ENCODE results near the gene EHMT1. TPM values are rescaled to one million over a fixed set of nuclear protein-coding genes. Genes with fewer than 3 reads are reported as not detected.

The EHMT1 gene
- total and polyA plus RNA-seq, 9 of the 15 experiments (the other 6 are each of a cell fraction or from before 2014, with no cell fraction given) = 2.2 to 76.0 (median 36.4) TPM

DNA sequence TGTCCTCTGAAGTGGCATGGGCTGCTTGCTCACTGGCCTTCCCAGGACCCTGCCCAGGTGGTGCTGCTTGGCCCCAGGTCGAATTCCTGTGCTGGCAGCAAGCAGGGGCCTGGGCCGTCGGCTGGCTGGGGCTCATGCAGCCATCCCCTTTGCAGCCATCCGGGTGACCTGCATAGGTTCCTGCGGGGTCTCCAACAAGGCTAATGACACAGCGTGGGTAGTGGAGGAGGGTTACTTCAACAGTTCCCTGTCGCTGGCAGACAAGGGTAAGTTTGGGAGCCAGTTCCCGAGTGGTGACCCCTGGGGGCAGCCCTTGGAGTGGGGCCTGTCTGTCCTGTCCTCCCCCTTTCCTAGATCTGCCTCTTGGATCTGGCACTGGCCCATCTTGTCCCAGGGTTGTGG is 6.1 kb upstream of the EHMT1 start:
- no peak overlapping the region for H3K27ac ChIP-seq (ENCODE audit: extremely low read depth, low read depth, low read length)
- BruUV-seq (replicated peaks) = no TSS peak
- FAIRE-seq = no peak

More for the DNA sequence above, 6.1 kb upstream of the EHMT1 start:
- peaks cover 44% of the 10 kb centered on the region; the same call in 2 of the 3 replicates for H3K36me3 ChIP-seq (ENCODE audit: control insufficient read depth, insufficient read depth, low read length)
- ChIA-PET POLR2A (no interaction called here), CTCF (ENCODE audit: low intra/inter-chr PET ratio) (no interaction called here)
- TF ChIP-seq BRCA1 (IDR thresholded peaks at IDR 0.05) (no peak), BRCA1 (CRISPR knock-in tag; IDR thresholded peaks at IDR 0.05) (peak; percentile 85; the same call in 1 of the 2 replicates), POLR2H (tag; IDR thresholded peaks at IDR 0.05; ENCODE audit: low read depth) (no peak), RFX7 (CRISPR knock-in tag; IDR thresholded peaks at IDR 0.05) (no peak), POLR2G (IDR thresholded peaks at IDR 0.05; ENCODE audit: low read depth, low read length) (peak; percentile 64), NR2C2 (CRISPR knock-in tag; IDR thresholded peaks at IDR 0.05) (no peak), NR2C2 (tag; IDR thresholded peaks at IDR 0.05) (no peak), NFIC (IDR thresholded peaks at IDR 0.05) (0 out of 2 replicates have a peak, but pooled peaks have one; percentile 2)
- TF ChIP-seq, protein P1, sequence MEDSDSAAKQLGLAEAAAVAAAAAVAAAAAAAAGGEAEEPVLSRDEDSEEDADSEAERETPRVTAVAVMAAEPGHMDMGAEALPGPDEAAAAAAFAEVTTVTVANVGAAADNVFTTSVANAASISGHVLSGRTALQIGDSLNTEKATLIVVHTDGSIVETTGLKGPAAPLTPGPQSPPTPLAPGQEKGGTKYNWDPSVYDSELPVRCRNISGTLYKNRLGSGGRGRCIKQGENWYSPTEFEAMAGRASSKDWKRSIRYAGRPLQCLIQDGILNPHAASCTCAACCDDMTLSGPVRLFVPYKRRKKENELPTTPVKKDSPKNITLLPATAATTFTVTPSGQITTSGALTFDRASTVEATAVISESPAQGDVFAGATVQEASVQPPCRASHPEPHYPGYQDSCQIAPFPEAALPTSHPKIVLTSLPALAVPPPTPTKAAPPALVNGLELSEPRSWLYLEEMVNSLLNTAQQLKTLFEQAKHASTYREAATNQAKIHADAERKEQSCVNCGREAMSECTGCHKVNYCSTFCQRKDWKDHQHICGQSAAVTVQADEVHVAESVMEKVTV (CRISPR knock-in tag; IDR thresholded peaks at IDR 0.05) = no peak
- ATAC-seq (no peak), DNase-seq (ENCODE audit: extremely low read depth in 1 of 4, low spot score in 3 of 4) (no peak)
- no peaks in the 10 kb centered on the region for H3K27me3 ChIP-seq (ENCODE audit: control insufficient read depth in 2 of 2, insufficient read depth in 2 of 2, low read length in 2 of 2)
- intact Hi-C loops (cut with micrococcal nuclease) (no loop called here), in situ Hi-C loops (cut with MboI) (no loop called here)
- H3K9ac ChIP-seq (ENCODE audit: insufficient read depth in 1 of 2, low read depth in 2 of 2, low read length in 2 of 2) = peak overlapping the region in 1 of 2 experiments; percentile 77; a peak in 2 of 4 replicates
- no peaks in the 10 kb centered on the region for H3K9me3 ChIP-seq (replicated peaks; ENCODE audit: control insufficient read depth, insufficient read depth, low read depth, low read length)
- WGBS (ENCODE audit: insufficient coverage, low coverage, missing lambda C conversion rate) = 59% methylated on average over 6 of the region's 8 CpGs
- no peak overlapping the region for H3K4me2 ChIP-seq (ENCODE audit: insufficient read depth, low read length)
- no peak overlapping the region for H2AFZ ChIP-seq (ENCODE audit: low read depth, low read length)
- H3K79me2 ChIP-seq (ENCODE audit: control insufficient read depth, insufficient read depth, low read length) = peaks cover 17% of the 10 kb centered on the region
- H3K9me1 ChIP-seq (ENCODE audit: control insufficient read depth, insufficient read depth, low read length) = peaks cover 6% of the 10 kb centered on the region
- H3K4me1 ChIP-seq (replicated peaks in 1 of 2; ENCODE audit: control insufficient read depth in 2 of 2, insufficient read depth in 2 of 2, low read length in 2 of 2) = peaks cover 20 to 54% of the 10 kb centered on the region in 2 experiments; a peak in 4 of 5 replicates
- no peaks in the 10 kb centered on the region; the same call in 1 of the 2 replicates for H4K20me1 ChIP-seq (replicated peaks; ENCODE audit: control insufficient read depth, insufficient read depth, low read length)
- H3K4me3 ChIP-seq = no peak overlapping the region
